Panc1 (cell line): Measurements from ENCODE around the gene PKP4. TPM values are rescaled to one million over a fixed set of nuclear protein-coding genes. Genes with fewer than 3 reads are reported as not detected.

Experiments used
- ATAC-seq: fragments of 200-7000 bp; cut with Tn5 transposase; 2 replicates; pipeline ENCODE4 v1.9.1; 2020; ENCODE audit warnings: mild to moderate bottlenecking, moderate library complexity
- BruUV-seq: library from RNA; stranded (reverse); fragments of 400-500 nt; replicated peaks from 2 replicates; lab custom pipeline; 2021; lab: Mats Ljungman, UMichigan
- CTCF ChIA-PET: fragments of 300-600 bp; sonication (Branson Sonifier 250); formaldehyde crosslinking; loops from one replicate; lab custom pipeline; 2022; ENCODE audit warnings: antibody characterized with exemption; lab: Charles Lee
- POLR2A ChIA-PET: fragments of 300-600 bp; sonication (Branson Sonifier 250); formaldehyde crosslinking; loops from one replicate; lab custom pipeline; 2022; ENCODE audit warnings: antibody characterized with exemption; lab: Charles Lee
- DNase-seq: peaks from one replicate; pipeline ENCODE4 v3.0.0-alpha.2; 2010; ENCODE audit warnings: low read depth, low spot score
- H3K27ac ChIP-seq: 2 replicates; pipeline ENCODE4 v1.5.1; 2011; ENCODE audit warnings: mild to moderate bottlenecking, low read length, inconsistent platforms
- H3K27me3 ChIP-seq: fragments of 200-500 bp; sonication (Bioruptor generic); 2 replicates; pipeline ENCODE4 v1.6.0; 2014; ENCODE audit warnings: low read length, inconsistent platforms; ENCODE audit not compliant: control insufficient read depth, insufficient read depth
- H3K36me3 ChIP-seq: fragments of 200-500 bp; sonication (Bioruptor generic); 2 replicates; pipeline ENCODE4 v1.5.1; 2014; ENCODE audit warnings: inconsistent platforms, mild to moderate bottlenecking, low read length, moderate library complexity; ENCODE audit not compliant: control insufficient read depth, insufficient read depth
- H3K4me1 ChIP-seq: 2 replicates; pipeline ENCODE4 v1.5.1; 2011; ENCODE audit warnings: inconsistent platforms, mild to moderate bottlenecking, low read length, moderate library complexity; ENCODE audit not compliant: control insufficient read depth, insufficient read depth
- H3K4me3 ChIP-seq, 2 experiments: 2 replicates each; pipeline ENCODE4 v1.5.1; 2011 to 2012; ENCODE audit warnings: low read depth in 2 of 2, low read length in 2 of 2, mild to moderate bottlenecking in 2 of 2, inconsistent platforms in 1 of 2, moderate library complexity in 1 of 2
- H3K9me3 ChIP-seq: fragments of 200-500 bp; sonication (Bioruptor generic); 2 replicates; pipeline ENCODE4 v1.5.1; 2014; ENCODE audit warnings: low read depth, mild to moderate bottlenecking, inconsistent platforms, low read length, moderate library complexity; ENCODE audit not compliant: control insufficient read depth, insufficient read depth
- CTCF ChIP-seq: fragments of 450-650 bp; IDR thresholded peaks from 2 replicates; pipeline ENCODE4 v1.5.1; 2017; ENCODE audit warnings: mild to moderate bottlenecking
- POLR2AphosphoS5 ChIP-seq: IDR thresholded peaks from 2 replicates; pipeline ENCODE4 v1.6.1; 2012; ENCODE audit warnings: mild to moderate bottlenecking, low read depth, low read length, moderate library complexity
- REST ChIP-seq, 2 experiments: IDR thresholded peaks; 2 replicates each; pipeline ENCODE4 v1.6.1; 2011 to 2012; ENCODE audit warnings: low read depth in 2 of 2, control low read depth in 1 of 2, low read length in 1 of 2, mild to moderate bottlenecking in 1 of 2, moderate library complexity in 1 of 2; ENCODE audit not compliant: insufficient read depth in 1 of 2
- SIN3A ChIP-seq: IDR thresholded peaks from 2 replicates; pipeline ENCODE4 v1.6.1; 2012; ENCODE audit warnings: low read depth, mild to moderate bottlenecking, low read length, moderate library complexity, borderline replicate concordance; ENCODE audit not compliant: insufficient read depth
- TCF7L2 ChIP-seq: IDR thresholded peaks from 2 replicates; pipeline ENCODE4 v1.6.1; 2011; ENCODE audit warnings: mild to moderate bottlenecking, low read depth, low read length, inconsistent platforms
- in situ Hi-C: cut with HindIII; loops from 2 replicates; pipeline ENCODE4 v1.10.0; 2016; ENCODE audit warnings: low sequenced_read_pairs, low pct_unique_long_range_greater_than_20kb
- intact Hi-C: fragments of 100-400 bp; cut with micrococcal nuclease; formaldehyde crosslinking; loops from one replicate; pipeline ENCODE4 v1.10.0; 2022; ENCODE audit not compliant: unreplicated experiment
- total RNA-seq: library from RNA; stranded (reverse); gene quantifications from one replicate; pipeline ENCODE4 v1.2.1, GENCODE V29; 2021; ENCODE audit not compliant: unreplicated experiment

PKP4 gene
- total RNA-seq, 1 experiment from 2014 or later, result 81.7 TPM

GRCh38 chr2:158649846-158650245 is 193.1 kb downstream of the PKP4 start:
- Histone ChIP-seq H3K4me3 (no peak overlapping the region), H3K36me3 (no peaks in the 10 kb centered on the region; the same call in 1 of the 2 replicates), H3K27me3 (no peaks in the 10 kb centered on the region), H3K9me3 (no peaks in the 10 kb centered on the region), H3K4me1 (no peaks in the 10 kb centered on the region), H3K27ac (no peak overlapping the region)
- no peak for DNase-seq
- ChIA-PET POLR2A (interaction anchor here (0.6 kb wide), 1 partner anchor 16 kb away, joined by 4 read pairs; no protein-coding TSS in a partner anchor), CTCF (no interaction called here)
- no TSS peak for BruUV-seq
- in situ Hi-C loops, result no loop called here
- no peak for TF ChIP-seq REST (IDR thresholded peaks at IDR 0.05; ENCODE audit: insufficient read depth in 1 of 2, low read depth in 2 of 2, low read length in 1 of 2)
- intact Hi-C loops, result no loop called here
- ATAC-seq, result no peak

- in situ Hi-C loops, result no loop called here
- Histone ChIP-seq H3K27me3 (no peaks in the 10 kb centered on the region), H3K36me3 (no peaks in the 10 kb centered on the region; the same call in 1 of the 2 replicates), H3K4me1 (no peaks in the 10 kb centered on the region), H3K9me3 (no peaks in the 10 kb centered on the region), H3K27ac (no peak overlapping the region), H3K4me3 (no peak overlapping the region)
- intact Hi-C loops, result no loop called here
- no peak for TF ChIP-seq TCF7L2
- no peak for TF ChIP-seq CTCF
- no peak for TF ChIP-seq REST (IDR thresholded peaks at IDR 0.05; ENCODE audit: insufficient read depth in 1 of 2, low read depth in 2 of 2, low read length in 1 of 2)
- TF ChIP-seq POLR2AphosphoS5, result no peak
- TF ChIP-seq SIN3A, result no peak
- POLR2A ChIA-PET, result interaction anchor here (0.6 kb wide), 1 partner anchor 17 kb away, joined by 4 read pairs; no protein-coding TSS in a partner anchor
- CTCF ChIA-PET, result no interaction called here
- no TSS peak for BruUV-seq
- DNase-seq, result no peak
- ATAC-seq, result no peak
These were observed 194.1 kb downstream of the PKP4 start for GRCh38 chr2:158650646-158651357.
